DMS79 (cell line): ENCODE results near the gene ZNF512B.
"Not testable (repeated sequence)": the region's sequence is repeated elsewhere in the genome, so short reads cannot be mapped to it uniquely, and the experiment has no call there.

Experiments
- DNase-seq: peaks from one replicate; lab custom pipeline; 2025; lab: John Stamatoyannopoulos, UW

The ZNF512B gene, protein sequence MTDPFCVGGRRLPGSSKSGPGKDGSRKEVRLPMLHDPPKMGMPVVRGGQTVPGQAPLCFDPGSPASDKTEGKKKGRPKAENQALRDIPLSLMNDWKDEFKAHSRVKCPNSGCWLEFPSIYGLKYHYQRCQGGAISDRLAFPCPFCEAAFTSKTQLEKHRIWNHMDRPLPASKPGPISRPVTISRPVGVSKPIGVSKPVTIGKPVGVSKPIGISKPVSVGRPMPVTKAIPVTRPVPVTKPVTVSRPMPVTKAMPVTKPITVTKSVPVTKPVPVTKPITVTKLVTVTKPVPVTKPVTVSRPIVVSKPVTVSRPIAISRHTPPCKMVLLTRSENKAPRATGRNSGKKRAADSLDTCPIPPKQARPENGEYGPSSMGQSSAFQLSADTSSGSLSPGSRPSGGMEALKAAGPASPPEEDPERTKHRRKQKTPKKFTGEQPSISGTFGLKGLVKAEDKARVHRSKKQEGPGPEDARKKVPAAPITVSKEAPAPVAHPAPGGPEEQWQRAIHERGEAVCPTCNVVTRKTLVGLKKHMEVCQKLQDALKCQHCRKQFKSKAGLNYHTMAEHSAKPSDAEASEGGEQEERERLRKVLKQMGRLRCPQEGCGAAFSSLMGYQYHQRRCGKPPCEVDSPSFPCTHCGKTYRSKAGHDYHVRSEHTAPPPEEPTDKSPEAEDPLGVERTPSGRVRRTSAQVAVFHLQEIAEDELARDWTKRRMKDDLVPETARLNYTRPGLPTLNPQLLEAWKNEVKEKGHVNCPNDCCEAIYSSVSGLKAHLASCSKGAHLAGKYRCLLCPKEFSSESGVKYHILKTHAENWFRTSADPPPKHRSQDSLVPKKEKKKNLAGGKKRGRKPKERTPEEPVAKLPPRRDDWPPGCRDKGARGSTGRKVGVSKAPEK

DNA sequence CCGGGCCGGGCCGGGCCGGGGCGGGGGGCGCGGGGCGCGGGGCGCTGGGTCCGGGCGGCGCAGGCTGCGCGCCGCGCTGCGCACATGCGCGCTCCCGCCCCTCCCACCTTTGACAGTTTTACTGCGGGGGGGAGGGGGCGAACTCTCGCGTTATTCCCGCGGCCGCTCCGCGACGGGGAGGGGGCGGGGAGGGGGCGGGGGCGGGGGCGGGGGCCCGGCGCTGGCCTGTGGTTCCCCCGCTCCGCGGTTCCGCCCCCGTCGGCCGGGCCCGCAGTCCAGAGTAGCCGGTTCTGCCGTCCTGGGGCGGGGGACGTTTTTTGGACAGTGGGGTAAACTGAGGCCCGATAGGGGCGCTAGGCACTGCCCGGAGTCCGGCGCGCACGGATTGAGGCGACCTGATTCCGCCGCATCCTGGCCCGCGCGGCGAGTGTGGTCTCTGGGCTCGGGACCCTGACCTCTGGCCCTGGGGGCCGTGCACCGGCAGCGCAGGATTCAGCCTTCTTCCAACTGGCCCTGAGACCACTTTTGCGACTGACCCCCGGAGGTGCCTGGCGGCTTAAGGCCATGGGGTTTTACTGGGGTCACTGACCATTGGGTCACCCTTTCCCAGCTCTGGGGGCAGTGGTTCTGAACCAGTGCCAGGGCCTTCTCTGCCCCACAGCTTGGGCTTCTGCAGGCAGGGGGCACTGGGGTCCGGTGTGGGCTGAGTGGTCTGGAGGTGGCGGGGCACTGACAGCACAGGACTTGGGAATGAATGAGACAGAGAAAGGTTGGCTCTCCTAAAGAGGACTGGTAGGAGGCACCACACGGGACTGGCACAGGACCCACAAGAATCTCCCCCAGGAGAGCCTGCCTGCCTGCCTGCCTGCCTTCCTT lies at the start of gene ZNF512B:
TSS of gene ZNF512B (minus strand) at position 93 of the 876 bp plus-strand sequence. CDS start 1,980 bp downstream, outside the sequence.
- DNase-seq: peak; percentile 32

DNA sequence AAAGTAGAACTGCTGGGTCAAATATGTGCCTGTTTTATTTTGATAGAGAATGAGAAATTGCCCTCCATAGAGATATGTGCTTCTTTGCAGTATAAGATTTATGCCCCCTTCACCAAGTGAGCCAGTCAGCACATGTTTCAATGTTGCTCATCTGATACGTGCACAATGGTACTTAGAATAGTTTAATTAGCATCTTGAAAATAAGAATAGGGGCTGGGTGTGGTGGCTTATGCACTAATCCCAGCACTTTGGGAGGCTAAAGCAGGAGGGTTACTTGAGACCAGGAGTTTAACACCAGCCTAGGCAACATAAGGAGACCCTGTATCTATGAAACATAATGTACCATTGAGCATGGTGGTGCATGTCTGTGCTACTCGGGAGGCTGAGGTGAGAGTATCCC lies 45.9 kb upstream of the ZNF512B start:
- DNase-seq: no peak

DNA sequence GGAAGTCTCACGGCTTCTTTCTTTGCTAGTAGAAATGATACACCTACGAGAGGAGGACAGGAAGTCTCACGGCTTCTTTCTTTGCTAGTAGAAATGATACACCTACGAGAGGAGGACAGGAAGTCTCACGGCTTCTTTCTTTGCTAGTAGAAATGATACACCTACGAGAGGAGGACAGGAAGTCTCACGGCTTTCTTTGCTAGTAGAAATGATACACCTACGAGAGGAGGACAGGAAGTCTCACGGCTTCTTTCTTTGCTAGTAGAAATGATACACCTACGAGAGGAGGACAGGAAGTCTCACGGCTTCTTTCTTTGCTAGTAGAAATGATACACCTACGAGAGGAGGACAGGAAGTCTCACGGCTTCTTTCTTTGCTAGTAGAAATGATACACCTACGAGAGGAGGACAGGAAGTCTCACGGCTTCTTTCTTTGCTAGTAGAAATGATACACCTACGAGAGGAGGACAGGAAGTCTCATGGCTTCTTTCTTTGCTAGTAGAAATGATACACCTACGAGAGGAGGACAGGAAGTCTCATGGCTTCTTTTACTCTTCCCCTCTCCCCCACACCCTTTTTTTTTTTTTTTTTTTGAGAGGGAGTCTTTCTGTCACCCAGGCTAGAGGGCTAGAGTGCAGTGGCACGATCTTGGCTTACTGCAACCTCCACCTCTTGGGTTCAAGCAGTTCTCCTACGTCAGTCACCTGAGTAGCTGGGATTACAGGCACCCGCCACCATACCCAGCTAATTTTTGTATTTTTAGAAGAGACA lies 42.8 kb upstream of the ZNF512B start:
- not testable (repeated sequence) for DNase-seq

DNA sequence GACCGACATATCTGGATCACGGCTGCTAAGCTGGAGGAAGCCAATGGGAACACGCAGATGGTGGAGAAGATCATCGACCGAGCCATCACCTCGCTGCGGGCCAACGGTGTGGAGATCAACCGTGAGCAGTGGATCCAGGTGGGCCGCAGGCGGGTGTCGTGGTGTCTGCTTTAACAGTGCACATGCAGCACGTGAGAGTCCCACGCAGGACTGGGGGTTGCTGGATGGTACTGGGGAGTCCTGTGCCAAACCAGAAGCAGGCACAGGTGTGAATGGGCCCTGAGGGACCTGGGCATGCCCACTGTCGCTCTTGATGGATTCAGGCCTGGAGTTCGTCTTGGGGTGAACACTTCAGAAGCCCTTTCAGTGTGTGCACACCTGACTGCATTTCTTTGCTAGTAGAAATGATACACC lies 41.6 kb upstream of the ZNF512B start:
- DNase-seq: no peak

DNA sequence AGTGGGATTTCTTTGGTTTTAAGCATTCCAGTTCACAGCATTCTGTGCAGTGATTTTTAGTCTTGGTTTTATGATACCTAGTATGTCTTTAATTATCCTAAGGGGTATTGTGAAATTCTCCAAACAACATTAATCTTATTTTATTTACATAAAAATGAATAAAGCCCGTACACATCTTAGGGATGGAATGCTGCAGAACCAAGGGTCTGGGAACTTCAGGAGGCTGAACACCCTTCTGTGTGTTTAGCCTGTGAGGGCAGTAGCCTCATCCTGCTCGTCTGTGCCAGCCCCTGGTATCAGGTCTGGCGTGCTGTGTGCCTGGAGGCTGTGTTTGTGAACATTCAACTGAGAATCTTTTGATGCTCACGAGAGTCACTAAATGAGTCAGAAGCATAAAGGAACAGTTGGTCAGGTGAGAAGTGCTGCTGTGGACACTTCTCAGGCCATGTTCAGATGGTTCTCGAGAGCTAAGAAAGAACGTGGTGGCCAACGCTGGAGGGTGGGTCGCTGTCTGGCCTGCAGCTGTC lies 41.0 kb upstream of the ZNF512B start:
- DNase-seq: no peak

DNA sequence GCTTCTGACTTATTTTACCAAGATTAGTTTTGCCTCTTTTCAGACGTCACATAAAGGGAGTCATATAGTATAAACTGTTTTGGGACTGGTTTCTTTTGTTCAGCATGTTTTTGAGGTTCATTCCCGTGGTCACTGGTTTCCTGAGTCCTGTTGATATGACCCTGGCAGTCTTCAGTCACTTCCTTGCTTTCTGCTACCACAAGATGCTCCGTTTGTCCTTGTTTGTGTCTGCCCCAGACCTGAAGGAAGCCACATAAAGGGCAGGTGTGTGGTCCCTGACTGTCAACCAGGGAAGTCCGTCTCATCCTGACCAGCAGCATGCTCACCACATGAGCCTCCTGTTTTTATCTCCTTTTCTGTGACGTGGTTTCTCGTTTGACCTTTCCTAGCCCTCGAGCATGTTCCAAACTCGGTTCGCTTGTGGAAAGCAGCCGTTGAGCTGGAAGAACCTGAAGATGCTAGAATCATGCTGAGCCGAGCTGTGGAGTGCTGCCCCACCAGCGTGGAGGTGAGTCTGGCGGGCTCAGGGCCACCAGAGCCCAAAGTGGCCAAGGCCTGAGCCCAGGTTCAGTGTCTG lies 40.2 kb upstream of the ZNF512B start:
- DNase-seq: no peak

DNA sequence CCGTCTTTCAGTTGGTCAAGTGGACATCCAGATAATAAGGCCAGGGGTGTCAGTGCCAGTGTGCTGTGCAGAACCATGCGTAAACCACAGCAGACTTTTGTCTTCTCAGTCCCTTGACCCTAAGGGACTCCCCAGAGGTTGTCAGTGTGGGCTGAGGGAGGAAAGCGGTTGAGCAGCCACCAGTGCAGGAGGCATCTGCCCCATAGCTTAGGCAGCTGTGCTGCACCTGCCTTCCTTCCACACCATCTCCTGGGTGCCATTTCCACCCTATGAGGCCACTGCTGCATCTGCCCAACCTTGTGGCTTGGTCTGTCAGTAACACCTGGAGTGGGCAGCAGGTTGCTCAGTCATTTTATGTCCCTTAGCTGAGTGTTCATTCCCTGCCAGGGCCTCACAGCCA lies 37.2 kb upstream of the ZNF512B start:
- no peak for DNase-seq

DNA sequence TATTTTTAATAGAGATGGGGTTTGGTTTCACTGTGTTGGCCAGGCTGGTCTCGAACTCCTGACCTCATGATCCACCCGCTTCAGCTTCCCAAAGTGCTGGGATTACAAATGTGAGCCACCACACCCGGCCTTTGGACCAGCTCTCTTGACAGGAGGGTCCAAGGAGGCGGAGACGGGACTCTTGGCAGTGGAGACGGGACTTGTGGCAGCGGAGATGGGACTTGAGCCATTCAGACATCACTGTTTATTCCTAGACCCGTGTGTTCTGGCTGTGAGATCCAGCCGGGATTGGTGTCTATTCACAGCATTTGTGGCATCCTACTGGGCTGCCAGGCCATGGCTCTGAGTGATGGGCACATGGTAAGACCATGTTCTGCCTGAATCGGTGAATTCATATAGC lies 36.8 kb upstream of the ZNF512B start:
- no peak for DNase-seq

DNA sequence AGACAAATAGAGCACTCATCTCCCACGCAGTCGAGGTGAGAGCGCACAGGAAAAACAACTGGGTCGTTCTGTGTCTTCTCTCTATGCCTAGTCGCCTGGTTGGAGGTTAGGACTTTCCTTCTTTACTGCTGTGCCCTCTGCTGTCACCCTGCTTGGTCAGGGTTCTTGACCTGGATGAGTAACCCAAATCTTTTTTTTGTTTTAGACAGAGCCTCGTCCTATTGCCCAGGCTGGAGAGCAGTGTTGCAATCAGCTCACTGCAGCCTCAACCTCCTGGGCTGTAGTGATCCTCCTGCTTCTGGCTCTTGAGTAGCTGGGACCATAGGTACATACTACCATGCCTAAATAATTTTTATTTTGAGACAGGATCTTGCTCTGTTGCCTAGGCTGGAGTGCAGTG lies 35.7 kb upstream of the ZNF512B start:
- no peak for DNase-seq

DNA sequence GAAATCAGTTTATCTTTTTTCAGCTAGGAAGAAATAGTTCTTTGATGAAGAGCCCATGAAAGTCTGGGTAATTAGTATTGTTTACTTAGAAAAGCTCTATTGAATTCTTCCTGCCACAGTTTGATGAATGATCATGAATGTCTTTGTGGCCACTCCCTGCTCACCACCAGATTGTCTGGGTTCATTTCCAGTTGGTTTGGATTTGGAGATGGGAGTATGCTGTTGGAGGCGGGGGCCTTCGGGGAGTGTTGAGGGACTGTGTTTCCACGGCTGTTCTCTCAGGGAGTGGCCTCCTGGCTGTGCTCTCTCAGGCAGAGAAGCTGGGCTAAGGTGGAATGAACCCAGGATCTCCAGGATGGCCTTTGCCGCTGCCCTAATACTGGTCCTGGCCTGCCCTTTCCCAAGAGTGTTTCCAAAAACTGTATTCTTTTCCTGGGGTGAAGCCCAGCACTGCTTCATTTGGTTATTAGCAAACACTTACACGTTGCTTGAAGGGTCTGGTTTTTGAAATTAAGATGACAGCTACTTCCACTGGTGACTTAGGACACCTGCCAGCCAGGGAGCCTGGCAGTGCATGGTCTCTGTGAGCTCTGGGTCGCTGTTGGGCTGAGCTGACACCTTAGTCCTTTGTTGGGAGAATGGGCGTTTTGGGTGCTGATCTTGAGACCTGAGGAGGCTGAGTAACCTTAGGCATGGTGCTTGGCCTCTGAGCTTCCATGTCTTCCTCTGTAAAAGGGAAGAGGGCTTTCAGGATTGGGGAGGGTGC lies 34.4 kb upstream of the ZNF512B start:
- DNase-seq: peak; percentile 69

DNA sequence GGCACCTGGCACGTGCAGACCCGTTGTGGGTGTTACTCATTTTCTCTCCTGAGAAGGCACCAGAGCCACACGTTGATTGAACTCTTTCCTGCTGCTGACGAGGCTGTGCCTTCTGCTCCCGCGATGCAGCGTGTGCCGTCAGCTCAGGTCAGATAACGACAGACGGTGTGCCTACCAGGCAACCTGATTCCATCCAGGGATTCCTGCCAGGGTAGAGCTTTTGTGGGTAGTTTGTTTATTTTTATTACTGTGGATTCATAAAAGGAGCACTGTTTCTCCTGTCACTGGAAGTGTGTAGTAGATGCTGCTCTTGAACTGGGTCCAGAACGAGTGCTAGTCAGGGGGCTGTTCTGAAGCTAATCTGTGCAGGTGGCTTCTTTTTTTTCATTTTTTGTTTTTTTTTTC lies 31.9 kb upstream of the ZNF512B start:
- peak; percentile 88 for DNase-seq

DNA sequence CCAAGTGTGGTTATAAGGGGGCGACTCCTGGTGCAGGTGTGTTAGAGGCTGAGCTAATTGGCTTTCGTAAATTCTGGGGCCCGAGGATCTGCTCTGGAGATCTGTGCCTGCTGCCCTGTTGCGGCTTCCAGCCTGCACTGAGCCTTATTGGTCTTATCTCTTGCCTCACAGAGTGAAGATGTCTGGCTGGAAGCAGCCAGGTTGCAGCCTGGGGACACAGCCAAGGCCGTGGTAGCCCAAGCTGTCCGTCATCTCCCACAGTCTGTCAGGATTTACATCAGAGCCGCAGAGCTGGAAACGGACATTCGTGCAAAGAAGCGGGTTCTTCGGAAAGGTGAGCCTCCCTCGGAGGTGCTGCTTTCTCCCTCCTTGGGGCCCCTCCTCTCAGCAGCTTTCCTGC lies 31.2 kb upstream of the ZNF512B start:
- no peak for DNase-seq

DNA sequence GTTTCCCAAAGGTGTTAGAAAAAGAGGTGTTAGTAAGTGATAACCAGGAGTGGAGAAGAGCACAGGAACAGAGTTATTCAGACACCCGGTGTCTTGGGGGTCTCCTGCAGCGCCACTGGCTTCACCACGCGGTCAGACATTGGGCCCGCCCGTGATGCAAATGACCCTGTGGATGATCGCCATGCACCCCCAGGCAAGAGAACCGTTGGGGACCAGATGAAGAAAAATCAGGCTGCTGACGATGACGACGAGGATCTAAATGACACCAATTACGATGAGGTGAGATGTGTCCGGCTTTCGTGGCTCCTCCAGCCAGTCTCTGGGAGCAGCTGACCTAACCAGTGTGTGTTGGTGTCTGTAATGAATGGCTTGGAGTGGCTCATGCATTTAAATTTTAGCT lies 13.2 kb upstream of the ZNF512B start:
- DNase-seq: no peak

DNA sequence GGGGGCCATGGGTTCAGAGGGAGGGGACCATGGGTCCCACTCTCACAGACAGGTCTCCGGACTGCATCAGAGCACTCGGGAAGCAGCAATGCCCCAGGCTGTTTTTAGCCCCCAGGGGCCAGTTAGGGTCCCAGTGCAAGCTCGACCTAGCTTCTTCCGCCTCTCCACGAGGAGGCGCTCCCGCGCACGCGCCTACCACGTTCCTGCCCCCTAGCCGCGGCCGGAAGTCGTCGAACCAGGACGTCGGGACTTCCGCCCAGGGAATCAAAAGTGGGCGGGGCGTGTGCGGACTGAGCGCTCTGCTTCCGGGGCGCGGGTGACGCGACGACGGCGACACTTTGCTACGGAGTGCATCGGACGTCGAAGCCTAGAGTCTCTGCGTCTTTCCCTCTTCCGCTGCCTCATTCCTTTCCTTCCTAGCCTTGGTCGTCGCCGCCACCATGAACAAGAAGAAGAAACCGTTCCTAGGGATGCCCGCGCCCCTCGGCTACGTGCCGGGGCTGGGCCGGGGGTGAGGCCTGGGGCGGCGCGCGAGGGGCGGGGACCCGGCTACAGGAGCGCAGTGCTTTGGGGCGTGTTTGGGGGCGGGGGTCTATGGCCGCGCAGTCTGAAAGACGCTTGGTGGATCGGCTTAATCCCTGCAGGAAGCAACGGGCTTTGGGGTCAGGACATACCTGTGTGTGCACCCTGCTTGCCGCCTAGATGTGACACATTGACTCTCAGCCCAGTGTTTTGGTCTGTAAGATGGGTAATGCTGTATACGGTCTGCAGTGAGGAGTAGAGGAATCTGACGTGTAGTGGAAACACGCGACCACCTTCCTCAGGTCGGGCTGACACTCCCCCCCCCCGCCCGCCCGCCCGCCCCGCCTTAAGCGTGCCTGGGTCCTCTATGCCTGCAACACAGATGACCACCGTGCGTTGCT lies 11.3 kb upstream of the ZNF512B start, which contains the start of gene PRPF6:
TSS of gene PRPF6 (plus strand) at position 327 of the 923 bp plus-strand sequence. CDS start at position 441, 114 bp downstream.
- peak; percentile 96 for DNase-seq

DNA sequence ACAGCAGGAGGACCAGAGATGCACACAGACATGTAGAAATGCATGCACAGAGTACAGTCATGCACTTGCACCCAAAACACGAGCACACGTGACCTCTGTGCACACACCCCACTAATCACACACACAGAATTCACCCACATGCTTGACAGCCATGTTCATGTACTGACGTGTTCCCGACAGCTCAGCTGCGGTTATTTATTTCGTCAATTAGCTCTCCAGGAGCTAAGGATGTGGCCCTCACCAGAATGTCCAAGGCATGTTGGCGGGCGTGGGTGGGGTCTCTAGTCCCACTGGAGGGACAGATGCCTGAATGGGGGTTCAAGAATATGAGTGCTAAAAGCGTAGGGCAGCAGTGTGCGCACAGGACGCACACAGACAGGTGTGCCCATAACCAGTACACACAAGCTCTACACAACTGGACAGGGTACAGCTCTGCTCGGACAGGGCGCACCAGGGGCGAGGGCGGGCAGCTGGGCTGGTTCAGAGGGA lies 10.6 kb upstream of the ZNF512B start:
- DNase-seq: no peak

DNA sequence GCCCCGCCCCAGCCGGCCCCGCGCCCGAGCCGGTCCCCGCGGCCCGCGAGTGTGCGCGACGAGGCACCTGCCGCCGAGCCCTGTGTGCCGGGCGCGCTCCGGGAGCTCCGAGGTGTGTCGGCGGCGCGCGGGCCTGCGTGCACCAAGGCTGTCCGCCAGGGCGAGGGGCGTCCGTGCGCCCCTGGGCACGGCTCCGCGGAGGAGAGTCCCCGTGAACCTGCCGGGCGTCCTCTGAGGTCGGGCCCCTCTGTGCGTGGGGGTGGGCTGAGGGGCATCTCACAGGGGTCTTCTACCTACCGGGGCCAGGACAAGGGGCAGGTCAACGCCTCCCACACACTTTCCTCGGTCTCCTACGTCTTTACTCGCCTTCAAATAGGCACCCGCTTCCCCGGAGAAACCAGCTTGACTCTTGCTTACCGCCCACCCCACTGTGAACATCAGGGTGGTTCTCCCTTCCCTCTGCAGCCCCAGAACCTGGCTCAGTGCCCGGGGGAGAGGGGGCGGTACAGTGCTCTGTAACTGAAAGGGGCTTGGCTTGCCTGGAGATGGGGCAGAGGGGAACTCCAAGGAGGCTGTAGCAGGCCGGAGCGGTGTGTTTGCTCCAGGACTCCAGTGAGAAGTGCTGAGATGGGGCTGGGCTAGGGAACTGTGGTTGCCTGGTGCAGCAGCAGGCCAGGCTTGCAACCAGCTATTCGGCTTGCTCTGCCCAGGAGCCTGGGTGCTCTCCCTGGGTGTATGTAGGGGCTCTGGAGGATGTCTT lies 10.0 kb upstream of the ZNF512B start, which contains the start of gene SAMD10:
TSS of gene SAMD10 (minus strand) at position 86 of the 760 bp plus-strand sequence. CDS start 175 bp downstream, outside the sequence.
- DNase-seq: peak; percentile 74

DNA sequence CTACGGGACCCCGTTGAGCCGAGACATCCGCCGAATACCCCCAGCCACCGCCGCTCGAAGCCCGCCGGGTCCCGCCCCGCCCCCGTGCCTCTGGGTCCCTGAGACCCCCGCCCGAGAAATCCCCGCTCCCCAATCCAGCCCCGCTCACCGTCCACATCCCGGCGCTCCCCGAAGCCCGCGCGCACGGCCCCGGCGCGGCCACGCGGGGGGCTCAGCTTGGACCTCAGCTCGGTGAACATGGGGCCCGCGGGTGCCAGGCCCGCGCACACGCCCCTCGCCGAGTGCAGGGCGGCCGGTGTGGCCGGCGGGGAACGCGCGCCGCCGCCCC lies 9.5 kb upstream of the ZNF512B start:
- DNase-seq: no peak
